NCI-H2107 treated with DMSO at 0.1 percent for 48 hours (cell line): ENCODE results near the gene BCAT1.
"Not testable (repeated sequence)": the region's sequence is repeated elsewhere in the genome, so short reads cannot be mapped to it uniquely, and the experiment has no call there.

Experiments used
- DNase-seq: peaks from one replicate; lab custom pipeline; 2025; ENCODE audit not compliant: unreplicated experiment; lab: John Stamatoyannopoulos, UW

The BCAT1 gene

DNA sequence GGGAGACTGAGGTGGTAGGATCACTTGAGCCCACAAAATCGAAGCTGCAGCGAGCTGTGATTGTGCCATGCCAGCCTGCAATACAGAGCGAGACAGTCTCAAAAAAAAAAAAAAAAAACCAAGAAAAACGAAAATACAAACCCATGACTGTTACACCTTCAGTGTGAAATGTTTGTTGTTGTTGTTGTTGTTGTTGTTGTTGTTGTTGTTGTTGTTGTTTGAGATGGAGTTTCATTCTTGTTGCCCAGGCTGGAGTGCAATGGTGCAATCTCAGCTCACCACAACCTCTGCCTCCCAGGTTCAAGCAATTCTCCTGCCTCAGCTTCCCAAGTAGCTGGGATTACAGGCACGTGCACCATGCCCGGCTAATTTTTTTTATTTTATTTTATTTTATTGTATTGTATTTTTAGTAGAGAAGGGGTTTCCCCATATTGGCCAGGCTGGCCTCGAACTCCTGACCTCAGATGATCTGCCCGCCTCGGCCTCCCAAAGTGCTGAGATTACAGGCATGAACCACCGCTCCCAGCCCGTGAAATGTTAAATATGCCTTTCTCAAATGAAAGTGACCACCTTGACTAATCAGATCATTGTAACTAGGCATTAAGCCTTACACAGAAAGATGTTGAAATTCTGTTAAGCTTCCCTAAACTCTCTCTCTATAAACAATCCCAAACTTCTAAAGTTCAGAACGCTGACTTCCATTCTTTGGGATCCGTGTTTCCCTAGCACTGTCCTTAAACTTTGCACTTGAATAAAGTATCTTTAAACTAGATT, 20.2 kb downstream of the BCAT1 start:
- not testable (repeated sequence) for DNase-seq

DNA sequence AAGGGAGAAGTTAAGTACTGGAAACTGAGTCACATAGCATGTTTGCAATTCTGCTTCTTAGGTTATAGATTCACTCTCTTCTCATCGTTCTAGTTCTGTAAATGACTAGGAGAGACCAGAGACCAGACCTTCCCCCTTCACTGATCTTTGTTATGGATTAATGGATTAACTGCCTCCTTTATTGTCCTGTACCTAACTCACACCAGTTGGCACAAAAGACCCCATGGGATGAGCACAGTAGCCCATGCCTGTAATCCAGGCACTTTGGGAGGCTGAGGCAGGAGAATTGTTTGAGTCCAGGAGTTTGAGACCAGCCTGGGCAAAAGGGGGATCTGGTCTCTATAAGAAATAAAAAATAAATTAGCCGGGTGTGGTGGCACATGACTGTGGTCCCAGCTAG, 20.8 kb downstream of the BCAT1 start:
- no peak for DNase-seq

DNA sequence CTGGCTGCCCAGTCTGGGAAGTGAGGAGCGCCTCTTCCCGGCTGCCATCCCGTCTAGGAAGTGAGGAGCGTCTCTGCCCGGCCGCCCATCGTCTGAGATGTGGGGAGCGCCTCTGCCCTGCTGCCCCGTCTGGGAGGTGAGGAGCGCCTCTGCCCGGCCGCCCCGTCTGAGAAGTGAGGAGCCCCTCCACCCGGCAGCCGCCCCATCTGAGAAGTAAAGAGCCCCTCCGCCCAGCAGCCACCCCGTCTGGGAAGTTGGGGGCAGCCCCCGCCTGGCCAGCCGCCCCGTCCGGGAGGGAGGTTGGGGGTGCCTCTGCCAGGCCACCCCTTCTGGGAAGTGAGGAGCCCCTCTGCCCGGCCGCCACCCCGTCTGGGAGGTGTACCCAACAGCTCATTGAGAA, 22.8 kb downstream of the BCAT1 start:
- DNase-seq, result not testable (repeated sequence)

DNA sequence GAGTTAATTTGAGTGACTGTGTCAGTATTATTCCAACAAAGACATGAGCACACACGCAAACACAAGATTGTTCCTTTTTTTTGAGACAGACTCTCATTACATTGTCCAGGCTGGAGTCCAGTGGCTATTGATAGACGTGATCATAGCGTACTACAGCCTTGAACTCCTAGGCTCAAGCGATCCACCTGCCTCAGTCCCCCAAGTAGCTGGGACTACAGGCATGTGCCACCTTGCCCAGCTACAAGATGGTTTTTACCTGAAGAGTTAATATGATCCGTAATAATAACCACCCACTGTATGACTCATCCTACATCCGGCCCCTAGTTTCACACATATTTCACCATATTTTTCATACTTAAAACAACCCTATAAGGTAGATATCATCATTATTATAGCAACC, 26.8 kb downstream of the BCAT1 start:
- no peak for DNase-seq

DNA sequence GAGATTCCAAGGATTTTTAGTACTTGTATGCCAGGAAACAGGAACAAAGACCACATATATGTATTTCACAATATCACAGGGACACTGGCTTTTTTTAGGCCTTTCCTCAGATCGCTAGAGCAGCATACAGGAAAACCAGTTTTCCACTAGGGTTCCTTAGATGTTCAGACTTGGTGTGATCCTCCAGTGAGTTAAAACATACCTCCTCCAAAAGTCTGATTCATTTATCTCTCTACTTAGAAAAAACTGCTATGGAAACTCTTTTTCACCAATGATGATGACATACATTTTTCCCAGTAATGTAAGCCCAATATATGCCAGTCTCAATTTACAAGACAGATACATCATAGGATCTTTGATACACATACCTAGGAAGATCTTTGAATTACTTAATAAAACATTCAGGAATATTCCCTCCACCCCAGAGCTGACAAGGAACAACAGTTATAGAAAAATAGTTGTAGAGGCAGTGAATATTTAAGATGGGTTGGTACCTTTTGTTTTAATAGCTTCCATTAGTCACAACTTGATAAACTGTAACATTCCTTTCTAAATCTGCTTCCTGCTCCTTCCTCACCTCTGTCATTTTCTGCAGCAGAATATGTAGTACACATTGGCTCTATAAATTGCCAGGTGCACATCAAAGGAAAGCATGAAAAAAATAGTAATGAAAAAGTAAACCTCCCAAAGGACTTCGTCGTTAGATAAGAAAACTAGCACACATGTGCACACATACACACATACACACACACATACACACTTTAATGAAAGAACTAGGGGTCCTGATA, 27.5 kb downstream of the BCAT1 start:
- DNase-seq, result no peak

DNA sequence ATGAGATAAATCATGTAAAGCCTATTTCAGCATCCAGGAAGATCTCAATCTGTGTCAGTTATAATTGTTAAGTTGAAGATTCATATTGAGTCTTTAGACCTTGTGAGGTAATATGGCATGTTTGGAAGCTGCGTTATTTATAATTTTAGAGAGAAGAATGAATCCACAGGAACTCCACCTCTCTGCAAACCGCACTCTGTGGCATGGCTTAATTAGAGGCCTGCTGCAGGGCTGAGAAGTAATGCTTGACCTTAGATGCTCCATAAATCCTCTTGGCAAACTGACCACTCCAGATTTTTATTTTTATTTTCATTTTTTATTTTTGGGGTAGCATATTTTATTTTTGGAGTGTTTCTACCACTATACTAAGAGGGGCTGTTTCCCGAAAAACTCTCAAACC, 28.8 kb downstream of the BCAT1 start:
- no peak for DNase-seq

DNA sequence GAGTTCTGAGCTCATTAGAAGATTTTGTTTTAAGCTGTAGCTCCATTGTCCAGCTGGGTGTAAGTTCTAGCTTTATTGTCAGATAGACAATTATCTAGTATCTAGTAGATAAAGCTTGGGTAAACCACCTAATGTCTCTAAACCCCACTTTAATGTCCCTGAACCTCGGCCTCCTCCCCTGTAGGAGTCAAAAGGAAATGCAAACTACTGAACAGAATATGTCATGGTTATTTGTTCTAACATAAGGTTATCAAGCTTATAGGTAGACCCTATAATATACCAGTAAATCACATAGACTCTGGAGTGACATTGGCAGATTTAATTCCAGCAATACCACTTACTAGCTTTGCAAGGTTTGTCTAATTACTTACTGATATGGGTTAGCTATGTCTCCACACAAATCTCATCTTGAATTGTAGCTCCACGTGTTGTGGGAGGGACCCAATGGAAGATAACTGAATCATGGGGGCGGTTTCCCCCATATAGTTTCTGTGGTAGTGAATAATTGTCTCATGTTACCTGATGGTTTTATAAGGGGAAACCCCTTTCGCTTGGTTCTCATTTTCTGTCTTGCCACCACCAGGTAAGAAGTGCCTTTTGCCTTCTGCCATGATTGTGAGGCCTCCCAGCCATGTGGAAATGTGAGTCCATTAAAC, 29.4 kb downstream of the BCAT1 start:
- DNase-seq, result no peak

DNA sequence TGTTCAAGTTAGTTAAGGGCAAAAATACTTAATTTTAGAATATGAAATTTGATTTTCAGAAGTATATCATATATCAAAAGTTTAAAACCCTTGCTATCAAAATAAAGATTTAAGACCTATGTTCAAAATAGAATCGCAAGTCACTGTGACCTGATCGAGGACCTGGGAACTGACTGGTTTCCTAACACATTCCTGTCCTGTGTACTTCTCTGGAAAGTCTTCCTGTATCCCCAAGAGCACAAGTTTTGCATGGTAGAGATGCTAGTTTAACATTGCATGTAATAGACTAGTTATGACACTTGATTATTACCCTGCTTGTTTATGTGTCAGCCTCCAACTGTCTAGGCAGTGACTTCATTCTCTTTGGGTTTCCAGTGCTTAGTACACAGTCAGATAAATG, 30.3 kb downstream of the BCAT1 start:
- no peak for DNase-seq

DNA sequence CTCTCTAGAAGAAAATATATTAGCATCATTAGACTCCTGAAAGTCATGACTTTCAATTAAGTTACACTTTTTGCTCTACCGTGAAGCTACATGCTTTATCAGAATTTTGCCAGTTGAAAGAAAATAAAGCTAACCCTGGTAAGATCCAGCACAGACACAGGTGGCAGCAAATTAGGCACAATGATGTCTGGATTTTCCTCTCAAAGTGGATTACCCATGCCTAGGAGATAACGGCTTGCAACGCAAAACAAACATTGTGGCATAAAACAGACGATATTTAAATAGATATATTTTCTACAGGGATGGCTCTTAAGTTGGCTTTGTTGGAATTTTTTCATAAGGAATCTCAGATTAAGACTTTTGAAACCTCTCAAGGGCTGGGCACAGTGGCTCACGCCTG, 33.4 kb downstream of the BCAT1 start:
- DNase-seq, result no peak

DNA sequence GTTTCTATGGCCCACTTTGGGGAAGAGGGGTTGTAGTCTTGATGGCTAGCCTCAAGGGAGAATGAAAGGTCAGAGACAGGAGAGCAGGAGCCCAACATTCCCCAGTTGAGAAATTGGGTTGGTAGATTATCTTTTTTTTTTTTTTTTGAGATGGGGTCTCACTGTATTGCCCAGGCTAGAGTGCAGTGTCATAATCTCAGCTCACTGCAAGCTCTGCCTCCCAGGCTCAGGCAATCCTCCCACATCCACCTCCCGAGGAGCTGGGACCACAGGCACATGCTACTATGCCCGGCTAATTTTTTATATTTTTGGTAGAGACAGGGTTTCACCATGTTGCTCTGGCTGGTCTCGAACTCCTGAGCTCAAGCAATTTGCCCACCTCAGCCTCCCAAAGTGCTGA, 34.9 kb downstream of the BCAT1 start:
- DNase-seq, result no peak

DNA sequence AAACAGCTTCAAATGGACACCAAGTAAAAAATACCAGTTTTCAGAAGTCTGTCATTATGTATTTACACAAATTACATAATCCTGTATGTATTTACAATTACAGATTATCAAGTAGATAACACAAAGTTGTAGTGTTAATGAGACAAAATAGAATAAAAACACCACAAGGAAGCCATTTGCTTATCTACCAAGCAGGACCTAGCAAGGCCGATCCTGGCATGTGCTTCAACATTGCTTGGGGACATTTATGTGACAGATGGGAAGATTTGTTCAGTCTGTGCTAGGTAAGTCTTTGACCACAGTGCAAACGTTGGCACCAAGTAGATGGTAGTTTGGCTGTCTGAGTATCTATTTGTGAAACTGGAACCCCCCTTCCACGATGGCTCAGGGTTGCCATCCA, 35.8 kb downstream of the BCAT1 start:
- DNase-seq, result no peak

DNA sequence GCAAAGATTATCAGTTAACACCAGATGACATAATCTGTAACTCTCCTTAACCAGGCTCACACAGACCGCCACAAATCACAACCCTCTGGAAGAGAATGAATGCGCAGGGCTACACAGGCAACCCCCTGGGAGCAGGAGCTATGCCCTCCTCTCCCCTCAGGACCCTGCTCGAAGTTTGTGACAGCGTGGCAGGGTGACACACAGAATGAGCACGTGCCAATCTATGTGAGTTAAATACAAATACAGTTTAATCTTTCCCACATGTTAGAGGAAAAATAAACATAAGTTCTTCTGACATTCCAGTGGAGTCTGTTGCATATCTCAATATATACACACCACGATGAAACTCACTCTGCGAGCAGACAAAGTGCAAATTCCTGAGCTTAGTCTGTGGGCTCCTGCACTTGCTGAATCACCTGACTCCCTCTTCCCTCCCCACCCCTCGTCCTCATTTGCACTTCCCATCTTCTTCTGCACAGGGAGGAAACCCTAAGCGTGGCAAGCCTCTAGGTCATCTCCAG, 37.6 kb downstream of the BCAT1 start:
- DNase-seq, result no peak

DNA sequence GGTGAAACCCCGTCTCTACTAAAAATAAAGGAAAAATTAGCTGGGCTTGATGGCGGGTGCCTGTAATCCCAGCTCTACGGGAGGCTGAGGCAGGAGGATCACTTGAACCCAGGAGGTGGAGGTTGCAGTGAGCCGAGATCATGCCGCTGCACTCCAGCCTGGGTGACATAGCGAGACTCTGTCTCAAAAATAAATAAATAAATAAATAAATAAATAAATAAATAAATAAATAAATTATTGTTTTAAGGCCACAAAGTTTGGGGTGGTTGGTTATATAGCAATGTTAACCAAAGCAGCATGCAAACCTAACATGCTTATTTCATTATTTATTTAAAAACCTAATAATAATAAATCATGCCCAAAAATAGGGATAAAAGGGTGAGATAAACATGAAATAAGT, 38.7 kb downstream of the BCAT1 start:
- not testable (repeated sequence) for DNase-seq

DNA sequence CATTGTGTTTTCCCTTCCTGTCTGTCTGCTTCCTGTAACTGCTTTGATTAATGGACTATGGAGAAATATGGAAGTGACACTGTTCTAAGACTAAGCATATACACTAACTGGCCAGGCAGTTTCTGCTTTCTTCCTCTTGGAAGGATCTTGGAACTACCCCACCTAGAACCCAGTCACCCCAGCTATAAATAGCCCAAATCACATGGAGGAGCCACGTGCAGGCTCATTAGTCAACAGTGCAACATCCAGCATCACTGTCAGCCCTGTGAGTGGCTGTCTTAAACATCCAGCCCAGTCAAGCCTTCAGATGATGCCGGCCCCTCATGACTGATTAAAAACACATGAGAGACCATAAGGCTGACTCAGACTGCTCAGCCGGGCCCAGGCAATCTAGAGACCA, 39.2 kb downstream of the BCAT1 start:
- DNase-seq, result no peak

DNA sequence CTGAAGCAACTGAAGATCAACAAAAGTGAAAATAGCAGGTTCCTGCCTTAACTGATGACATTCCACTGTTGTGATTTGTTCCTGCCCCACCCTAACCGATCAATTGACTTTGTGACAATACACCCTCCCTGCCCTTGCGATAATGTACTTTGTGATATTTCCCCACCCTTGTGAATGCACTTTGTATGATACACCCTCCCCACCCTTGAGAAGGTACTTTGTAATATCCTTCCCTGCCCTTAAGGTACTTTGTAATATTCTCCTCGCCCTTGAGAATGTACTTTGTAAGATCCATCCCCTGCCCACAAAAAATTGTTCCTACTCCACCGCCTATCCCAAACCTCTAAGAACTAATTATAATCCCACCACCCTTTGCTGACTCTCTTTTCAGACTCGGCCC, 41.4 kb downstream of the BCAT1 start:
- DNase-seq, result no peak

DNA sequence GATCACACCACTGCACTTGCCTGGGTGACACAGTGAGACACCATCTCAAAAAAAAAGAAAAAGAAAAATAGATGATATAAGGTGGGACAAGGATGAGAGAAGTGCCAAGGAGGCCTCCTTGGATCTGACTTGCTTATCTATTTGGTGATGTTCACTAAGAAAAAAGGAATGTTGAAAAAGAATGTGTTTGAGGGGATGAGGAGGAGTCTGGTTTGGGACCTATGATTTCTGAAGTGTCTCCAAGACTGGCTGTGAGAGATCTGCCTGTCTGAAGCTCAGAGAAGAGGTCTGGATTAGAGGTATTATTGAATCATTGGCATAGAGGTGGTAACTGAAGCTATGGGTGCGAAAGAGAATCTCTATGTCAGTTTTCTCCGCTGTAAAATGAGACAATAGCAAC, 42.8 kb downstream of the BCAT1 start:
- no peak for DNase-seq

DNA sequence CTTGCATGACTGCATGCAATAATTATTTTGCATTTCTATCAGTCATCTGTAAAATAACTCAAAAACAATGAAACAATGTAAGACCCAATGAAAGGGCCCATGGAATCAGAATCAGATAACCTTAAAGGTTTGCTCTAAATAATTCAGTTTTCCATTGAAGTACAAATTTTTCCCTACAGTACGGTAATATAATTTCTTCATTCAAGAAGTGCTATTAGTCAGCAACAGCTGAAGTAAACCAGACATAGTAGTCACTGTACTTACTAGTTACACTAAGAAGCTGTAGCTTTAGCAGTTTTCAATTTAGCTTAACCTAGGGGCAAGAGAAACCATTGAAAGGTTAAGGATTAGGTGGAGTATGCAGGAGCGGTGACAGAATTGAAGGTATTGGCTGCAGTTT, 43.5 kb downstream of the BCAT1 start:
- no peak for DNase-seq

DNA sequence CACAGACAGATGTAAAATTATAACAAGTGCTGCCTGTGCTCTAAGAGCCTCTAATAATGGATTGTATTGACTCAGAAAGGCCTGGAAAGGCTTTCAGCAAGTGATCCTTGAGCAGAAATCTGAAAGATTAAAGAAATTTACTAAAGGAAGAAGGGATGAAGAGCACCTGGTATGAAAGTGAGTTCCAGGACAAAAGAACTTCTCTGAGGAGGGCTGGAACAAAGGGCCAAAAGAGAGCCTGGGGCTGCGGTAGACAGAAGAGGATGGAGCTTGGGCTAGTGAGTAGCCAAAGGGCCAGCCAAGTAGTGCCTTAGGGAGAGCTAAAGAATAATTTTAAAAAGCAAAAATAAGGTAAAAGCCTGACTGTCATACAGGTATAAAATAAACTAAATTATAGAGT, 44.0 kb downstream of the BCAT1 start:
- no peak for DNase-seq

DNA sequence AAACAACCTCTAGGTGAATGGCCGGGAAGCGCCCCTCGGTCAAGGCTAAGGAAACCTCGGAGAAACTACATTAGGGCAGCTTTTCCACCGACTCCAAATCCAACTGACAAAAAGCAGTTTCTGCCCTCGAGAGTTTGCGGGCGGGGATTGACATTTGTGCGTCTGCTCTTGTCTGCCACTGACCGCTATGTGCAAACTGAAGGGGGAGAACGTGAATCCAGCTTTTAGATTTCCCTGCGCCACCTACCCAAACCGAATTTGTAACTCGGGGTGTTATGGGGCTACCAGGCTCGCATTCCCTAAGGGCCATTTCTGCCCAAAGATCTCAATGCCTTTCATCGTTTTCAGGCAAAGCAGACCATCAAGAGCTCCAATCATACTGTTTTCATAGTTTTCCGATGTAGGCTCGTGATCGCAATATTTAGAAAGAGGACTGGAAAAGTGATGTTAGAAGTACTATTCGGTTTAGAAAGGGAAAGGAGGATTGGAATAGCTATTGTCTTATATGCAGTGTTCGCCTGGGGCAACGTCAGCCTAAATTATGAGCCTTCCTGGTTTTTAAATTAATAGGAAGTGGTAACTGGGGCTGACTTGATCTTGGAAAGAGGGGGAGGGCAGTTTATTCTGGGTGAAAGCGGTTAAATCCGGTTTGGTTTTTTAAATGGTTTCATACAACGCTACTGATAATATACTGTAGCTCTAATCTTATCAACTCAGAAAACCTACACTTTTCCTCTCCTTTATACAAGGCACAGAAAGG, 45.4 kb downstream of the BCAT1 start:
- DNase-seq, result no peak

DNA sequence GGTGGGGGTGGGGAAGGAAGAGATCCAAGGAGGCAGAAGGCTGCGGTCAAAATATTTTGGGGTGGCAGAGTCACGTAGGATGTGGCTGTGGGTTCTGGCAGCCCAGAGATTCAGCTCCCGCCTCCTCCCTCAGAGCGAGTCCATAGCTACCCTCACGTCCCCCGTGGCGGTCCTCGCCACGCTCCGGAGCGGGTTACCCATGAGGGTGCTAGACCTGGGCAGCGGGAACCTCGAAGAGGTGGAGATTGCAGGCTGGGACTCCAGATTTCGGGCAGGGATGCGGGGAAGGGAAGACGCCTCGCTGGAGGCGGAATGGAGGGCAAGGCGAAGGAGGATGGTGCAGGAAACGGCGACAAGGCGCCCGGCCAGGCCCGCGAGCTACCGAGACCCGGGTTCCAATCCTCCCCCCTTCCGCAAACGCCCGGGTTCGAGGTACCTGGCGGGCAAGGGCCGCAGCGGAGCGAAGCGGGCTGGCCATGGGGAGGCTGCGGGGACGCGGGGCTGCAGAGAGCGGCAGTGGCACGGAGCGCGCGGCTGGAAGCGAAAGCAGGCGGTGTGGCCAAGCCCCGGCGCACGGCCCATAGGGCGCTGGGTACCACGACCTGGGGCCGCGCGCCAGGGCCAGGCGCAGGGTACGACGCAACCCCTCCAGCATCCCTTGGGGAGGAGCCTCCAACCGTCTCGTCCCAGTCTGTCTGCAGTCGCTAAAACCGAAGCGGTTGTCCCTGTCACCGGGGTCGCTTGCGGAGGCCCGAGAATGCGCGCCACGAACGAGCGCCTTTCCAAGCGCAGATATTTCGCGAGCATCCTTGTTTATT, 46.2 kb downstream of the BCAT1 start:
- DNase-seq, result no peak
